Renal pelvis (tissue), 4 donors: ENCODE data around the gene CHRNB1. TPM values are rescaled to one million over a fixed set of nuclear protein-coding genes. Genes with fewer than 3 reads are reported as not detected.

ENCODE experiments used
- DNase-seq: peaks from one replicate; pipeline ENCODE4 v3.0.0-alpha.2; 2013
- polyA plus RNA-seq, 3 donors: library from polyadenylated mRNA; unstranded; fragments of 120-200 nt; gene quantifications; one replicate each; pipeline ENCODE4 v1.2.1, GENCODE V29; 2013; ENCODE audit not compliant: insufficient read length in 3 of 3

CHRNB1 gene
- polyA plus RNA-seq, 3 donors: 9.0 to 12.1 (median 10.7) TPM

- DNase-seq: peak; percentile 84
Measured at GRCh38 chr17:7436556-7437368, 8.1 kb upstream of the CHRNB1 start.

GRCh38 chr17:7437369-7437863, 7.4 kb upstream of the CHRNB1 start:
- no peak for DNase-seq

GRCh38 chr17:7437950-7438614, 6.8 kb upstream of the CHRNB1 start:
- no peak for DNase-seq

GRCh38 chr17:7438656-7439460, 6.0 kb upstream of the CHRNB1 start:
- no peak for DNase-seq

- DNase-seq: no peak
Measured at GRCh38 chr17:7439462-7440112, 5.3 kb upstream of the CHRNB1 start, which contains the start of gene FGF11. FGF11 (plus strand) TSS chr17:7439512; CDS start chr17:7439621, 109 bp downstream.

- no peak for DNase-seq
Measured at GRCh38 chr17:7440113-7440833, 4.6 kb upstream of the CHRNB1 start.

GRCh38 chr17:7440834-7441195, 4.0 kb upstream of the CHRNB1 start:
- DNase-seq: no peak

- no peak for DNase-seq
Measured at GRCh38 chr17:7441266-7441665, 3.6 kb upstream of the CHRNB1 start.

- DNase-seq: no peak
Measured at GRCh38 chr17:7442142-7442541, 2.7 kb upstream of the CHRNB1 start.

GRCh38 chr17:7443499-7444485, 1.1 kb upstream of the CHRNB1 start:
- no peak for DNase-seq

- DNase-seq: no peak
Measured at GRCh38 chr17:7445619-7445968, 733 bp downstream of the CHRNB1 start.

- DNase-seq: no peak
Measured at GRCh38 chr17:7448461-7448860, 3.6 kb downstream of the CHRNB1 start.

- no peak for DNase-seq
Measured at GRCh38 chr17:7459961-7460545, 15.2 kb downstream of the CHRNB1 start.

GRCh38 chr17:7460850-7461660, 16.2 kb downstream of the CHRNB1 start:
- DNase-seq: no peak

GRCh38 chr17:7462474-7463371, 17.9 kb downstream of the CHRNB1 start:
- DNase-seq: no peak

- DNase-seq: no peak
Measured at GRCh38 chr17:7463372-7463846, 18.5 kb downstream of the CHRNB1 start.

- no peak for DNase-seq
Measured at GRCh38 chr17:7464081-7464480, 19.2 kb downstream of the CHRNB1 start.
